Forelimb muscle (tissue), 1 donor: ENCODE results near the gene PIGX. TPM values are rescaled to one million over a fixed set of nuclear protein-coding genes. Genes with fewer than 3 reads are reported as not detected.
"Not testable (repeated sequence)": the region's sequence is repeated elsewhere in the genome, so short reads cannot be mapped to it uniquely, and the experiment has no call there.

ENCODE experiments used
- DNase-seq: peaks from one replicate; pipeline ENCODE4 v3.0.0-alpha.2; 2013; ENCODE audit warnings: low read depth
- polyA plus RNA-seq: library from polyadenylated mRNA; unstranded; fragments of 120-200 nt; gene quantifications from one replicate; pipeline ENCODE4 v1.2.1, GENCODE V29; 2013; ENCODE audit not compliant: insufficient read length

The PIGX gene
- polyA plus RNA-seq, 1 donor, result 16.6 TPM

GRCh38 chr3:196700801-196701200, 11.4 kb upstream of the PIGX start:
- DNase-seq, result no peak

DNA sequence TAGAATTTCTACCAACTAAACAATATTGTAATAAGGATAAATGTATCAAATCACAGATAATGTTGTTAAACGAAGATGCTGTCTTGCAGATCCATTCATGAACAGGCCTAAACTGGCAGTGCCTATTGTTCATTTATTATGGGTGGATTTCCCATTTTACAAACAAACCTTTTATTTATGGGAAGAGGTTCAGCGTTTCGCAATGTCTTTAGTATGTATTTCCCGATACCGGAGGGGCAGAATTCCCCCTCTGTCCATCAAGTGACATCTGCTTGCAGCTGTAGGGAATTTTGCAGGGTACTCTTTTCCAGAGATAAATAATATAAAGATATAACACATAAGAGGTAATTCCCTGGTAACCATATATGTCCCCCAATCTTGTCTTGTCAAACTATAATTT, 5.8 kb upstream of the PIGX start:
- DNase-seq, result no peak

GRCh38 chr3:196706731-196707130, 5.4 kb upstream of the PIGX start:
- no peak for DNase-seq

DNA sequence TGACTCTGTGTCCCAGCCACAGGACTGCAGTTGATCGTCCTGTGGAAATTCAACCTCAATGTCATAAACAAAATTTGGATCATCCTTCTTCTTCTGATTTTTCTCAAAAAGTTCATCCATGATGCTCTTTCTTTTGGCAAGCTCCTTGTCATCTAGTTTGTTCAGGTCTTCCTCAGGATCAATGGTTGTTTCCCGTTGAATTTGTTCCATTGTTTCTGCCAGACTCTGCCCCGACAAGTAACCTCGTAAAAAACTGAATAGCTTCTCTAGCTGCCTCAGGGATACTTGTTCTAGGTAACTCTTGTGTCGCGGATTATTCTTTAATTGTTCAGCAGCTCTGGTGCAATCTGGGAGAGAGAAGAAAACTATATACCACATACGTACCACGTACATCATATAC, 4.6 kb upstream of the PIGX start:
- DNase-seq, result no peak

DNA sequence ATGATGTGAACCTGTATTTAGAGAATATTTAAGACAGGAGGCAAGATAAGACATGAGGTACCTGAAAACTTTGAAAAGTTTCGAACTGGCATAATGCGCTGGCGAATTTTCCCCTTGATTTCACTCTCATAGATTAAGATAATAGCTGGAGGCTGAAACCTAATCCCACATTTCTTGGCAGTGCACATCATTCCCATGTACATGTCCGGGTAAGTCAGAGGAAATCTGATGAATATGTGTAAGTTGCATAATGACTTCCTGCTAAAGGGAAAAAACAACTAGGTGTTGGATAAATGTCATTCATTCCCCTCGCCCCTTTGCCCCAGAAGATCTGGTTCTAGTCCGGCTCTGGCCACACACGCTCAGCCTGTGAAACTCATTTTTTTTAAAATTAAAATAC, 3.7 kb upstream of the PIGX start:
- DNase-seq, result no peak

GRCh38 chr3:196712514-196713413, 587 bp downstream of the PIGX start:
- peak; percentile 9 for DNase-seq

- DNase-seq, result not testable (repeated sequence)
Observed at GRCh38 chr3:196717162-196717561, 5.0 kb downstream of the PIGX start.

DNA sequence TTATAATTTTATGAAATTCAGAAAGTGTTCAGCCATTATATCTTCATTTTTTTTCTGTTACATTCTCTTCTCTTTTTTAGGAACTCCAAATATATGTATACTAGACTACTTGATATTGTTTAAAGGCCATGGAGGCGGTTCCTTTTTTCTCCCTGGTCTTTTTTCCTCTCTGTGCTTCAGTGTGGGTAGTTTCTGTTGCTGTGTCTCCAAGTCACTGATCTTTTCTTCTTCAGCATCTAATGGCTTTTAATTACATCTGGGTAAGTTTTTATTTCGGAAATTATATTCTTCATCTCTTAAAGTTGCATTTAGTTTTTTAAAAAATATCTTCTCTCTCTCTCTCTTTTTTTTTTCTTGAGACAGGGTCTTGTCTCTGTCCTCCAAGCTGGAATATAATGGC, 8.9 kb downstream of the PIGX start:
- no peak for DNase-seq

DNA sequence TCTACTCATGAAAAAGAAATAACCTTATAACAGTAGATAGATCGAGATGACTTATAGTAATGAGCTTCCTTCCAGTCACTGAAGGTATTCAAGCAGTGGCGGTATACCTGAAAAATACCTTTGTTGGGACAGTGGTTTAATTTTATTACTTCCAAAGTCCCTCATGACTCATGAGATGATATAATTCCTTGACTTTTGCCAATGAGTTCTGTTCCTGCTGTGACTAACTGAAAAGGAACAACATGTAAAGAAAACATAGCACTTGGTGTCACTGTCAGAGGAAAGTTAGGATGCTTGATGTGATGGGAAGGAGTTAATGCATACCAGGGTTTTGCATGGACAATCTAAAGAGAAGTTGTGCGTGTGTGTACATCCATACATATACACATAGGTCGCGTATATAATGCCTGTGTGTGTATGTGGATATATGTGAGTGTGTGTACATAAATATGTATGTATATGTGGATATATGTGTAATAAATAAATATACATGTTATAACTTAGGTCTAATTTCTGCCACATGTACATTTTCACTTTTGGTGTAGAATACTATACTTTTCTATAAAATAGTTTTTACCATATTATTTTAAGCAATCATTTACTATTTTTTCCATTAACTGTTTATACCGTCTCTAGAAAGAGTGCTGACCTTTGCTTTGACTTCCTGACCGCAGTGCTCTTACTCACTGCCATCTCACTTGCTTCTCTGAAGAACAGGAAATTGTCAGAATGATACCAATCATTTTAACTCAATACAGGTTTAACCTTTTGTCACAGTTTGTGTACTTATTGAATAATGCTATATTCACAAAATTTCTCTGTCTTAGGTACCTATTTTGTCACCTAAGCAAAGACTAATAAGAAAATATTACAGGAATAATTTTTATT, 14.9 kb downstream of the PIGX start:
- no peak for DNase-seq

DNA sequence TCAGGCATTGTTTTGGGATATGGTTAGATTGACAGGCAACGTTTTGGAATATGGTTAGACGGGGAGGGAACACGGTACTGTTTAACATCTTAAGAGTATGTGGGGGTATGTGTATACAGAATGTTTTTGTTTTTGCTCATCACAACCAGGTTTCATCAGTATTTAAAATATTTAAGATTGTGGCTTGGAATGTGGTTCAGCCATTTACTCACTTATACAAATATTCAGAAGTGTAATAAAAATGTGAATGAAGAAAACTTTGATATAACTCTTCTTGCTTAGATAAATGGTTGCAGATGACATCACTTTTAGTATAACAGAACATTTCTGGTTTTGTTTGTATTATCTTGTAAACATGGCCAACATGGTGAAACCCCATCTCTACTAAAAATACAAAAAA, 23.6 kb downstream of the PIGX start:
- DNase-seq, result no peak

DNA sequence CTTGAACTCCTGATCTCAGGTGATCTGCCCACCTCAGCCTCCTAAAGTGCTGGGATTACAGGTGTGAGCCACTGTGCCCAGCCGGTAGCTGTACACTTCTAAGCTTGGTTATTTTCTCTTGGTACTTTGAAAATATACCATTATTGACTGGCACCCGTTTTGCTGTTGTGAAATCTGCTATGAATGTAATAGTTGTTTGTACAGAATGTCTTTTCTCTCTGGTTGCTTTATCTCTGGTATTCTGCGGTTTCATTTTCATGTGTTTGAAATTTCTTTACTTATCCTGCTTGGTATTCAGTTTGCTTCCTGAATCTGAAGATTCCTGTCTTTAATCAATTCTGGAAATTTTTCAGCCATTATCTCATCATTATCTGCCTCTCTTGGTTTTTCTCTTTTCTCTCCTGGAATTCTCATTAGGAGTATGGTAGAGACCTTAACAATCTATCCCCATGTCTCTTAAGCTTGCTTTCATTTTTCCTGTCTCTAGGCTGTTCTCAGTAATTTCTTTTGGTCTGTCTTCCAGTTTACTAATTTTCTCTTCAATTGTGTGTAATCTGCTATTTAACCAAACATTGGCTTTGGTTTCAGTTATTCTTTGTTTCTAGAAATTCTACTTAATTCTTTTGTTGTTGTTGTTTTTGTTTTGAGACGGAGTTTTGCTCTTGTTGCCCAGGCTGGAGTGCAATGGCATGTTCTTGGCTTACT, 24.6 kb downstream of the PIGX start:
- no peak for DNase-seq

DNA sequence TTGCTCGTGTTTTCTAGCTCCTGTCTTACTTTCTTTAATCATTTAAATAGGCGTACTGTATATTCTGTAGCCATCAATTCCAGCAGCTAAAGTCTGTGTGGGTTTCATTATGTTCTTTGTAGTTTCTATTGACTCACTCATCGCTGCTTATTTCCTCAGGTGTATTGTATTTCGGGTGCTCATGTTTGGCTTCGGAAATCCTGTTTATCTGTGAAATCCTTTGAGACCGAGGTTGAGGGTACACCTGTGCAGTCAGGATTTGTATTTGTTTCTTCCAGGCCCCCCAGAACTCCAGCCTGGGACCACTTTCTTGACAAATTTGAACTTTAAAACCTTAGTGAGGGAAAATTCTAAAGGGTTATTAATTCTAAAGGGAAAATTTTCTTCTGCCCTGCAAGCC, 25.5 kb downstream of the PIGX start:
- no peak for DNase-seq

GRCh38 chr3:196739671-196740480, 27.7 kb downstream of the PIGX start, which contains the start of gene PAK2:
PAK2 (plus strand) TSS chr3:196739857; CDS start chr3:196782647, 42,790 bp downstream.
- peak; percentile 47 for DNase-seq

- no peak for DNase-seq
Observed at GRCh38 chr3:196740481-196741248, 28.5 kb downstream of the PIGX start.

DNA sequence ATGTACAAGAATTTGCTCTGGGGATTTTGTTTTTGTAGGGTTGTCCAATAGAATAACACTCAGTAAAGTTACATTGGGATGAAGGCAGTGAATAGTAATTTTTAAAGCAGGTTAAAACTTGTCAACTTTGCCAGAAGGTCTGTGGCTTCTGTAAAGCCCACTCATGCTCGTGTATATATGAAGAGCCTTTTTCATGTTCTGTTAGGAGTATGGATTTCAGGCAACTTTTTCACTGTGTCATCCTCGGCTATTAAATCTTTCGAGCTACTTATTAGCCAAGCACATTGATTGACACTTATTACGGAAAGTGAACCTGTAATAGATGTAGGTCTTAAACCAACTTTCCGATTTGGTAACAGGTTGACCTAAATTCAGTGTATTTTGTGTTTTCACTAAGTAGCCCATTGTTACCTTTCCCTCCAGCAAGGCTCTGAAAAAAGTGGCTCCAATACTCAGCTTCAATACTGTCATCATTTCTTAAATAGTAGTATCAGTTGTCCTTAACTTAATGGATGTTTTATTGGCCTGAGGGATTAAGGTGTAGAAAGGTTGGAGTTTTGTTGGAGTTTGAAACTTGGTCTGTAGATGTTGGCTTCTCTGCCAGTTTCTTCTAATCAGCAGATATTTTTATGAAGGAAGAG, 29.2 kb downstream of the PIGX start:
- no peak for DNase-seq

DNA sequence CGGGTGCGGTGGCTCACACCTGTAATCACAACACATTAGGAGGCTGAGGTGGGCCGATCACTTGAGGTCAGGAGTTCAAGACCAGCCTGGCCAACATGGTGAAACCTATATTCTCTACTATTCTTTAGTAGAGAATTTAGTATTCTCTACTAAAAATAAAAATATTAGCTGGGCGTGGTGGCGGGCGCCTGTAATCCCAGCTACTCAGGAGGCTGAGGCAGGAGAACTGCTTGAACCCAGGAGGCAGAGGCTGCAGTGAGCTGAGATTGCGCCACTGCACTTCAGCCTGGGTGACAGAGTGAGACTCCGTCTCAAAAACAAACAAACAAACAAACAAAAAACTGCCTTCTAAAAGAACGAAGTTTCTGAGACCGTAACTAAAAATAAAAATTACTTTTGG, 31.4 kb downstream of the PIGX start:
- DNase-seq, result not testable (repeated sequence)

- DNase-seq, result no peak
Observed at GRCh38 chr3:196749125-196749524, 36.9 kb downstream of the PIGX start.

- no peak for DNase-seq
Observed at GRCh38 chr3:196753201-196753600, 41.0 kb downstream of the PIGX start.

DNA sequence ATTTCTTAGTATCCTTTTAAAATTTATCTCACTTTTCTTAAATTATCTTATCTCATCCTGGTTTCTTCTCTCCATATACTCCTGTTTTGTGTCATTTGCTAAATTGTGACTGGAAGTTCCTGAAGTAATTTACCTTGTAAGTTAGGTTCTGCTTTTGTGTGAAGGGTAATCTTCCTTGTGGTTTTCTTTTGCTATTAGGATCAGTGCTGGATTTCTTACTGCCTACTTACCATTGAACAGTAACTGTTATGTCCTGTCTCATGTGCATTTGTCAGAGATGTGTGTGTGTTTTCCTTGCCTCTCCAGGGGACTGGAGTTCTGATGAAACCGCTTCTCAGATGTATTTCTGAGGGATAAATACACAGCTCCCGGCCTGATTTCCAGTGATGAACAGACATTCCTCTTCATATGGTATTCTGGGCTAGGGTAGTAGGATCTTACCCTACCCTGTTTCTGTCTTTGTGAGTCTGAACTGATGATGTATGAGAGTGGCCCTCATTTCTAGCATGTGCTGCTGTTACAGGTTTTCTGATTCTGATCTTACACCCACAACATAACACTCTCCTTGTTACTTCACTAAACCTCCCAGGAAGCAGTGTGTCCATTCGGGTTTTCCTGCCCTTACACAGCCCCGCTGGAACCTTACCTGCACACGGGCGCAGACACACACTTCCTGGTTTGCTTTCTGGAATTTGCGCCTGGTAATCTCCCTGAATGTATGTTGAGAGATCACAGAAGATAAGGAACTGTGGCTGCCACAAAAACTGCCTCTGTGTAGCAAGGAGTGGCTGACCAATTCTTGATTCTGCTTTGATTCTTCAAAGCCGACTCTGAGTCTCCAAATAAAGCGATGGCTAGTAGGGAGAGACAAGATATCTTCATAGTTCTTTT, 42.2 kb downstream of the PIGX start:
- DNase-seq, result no peak
